ENCODE data around the gene E2F3. TPM values are rescaled to one million over a fixed set of nuclear protein-coding genes. Genes with fewer than 3 reads are reported as not detected.

Gene E2F3
- total RNA-seq, 2 donors from 2014 or later: 6.0 to 6.4 TPM

DNA sequence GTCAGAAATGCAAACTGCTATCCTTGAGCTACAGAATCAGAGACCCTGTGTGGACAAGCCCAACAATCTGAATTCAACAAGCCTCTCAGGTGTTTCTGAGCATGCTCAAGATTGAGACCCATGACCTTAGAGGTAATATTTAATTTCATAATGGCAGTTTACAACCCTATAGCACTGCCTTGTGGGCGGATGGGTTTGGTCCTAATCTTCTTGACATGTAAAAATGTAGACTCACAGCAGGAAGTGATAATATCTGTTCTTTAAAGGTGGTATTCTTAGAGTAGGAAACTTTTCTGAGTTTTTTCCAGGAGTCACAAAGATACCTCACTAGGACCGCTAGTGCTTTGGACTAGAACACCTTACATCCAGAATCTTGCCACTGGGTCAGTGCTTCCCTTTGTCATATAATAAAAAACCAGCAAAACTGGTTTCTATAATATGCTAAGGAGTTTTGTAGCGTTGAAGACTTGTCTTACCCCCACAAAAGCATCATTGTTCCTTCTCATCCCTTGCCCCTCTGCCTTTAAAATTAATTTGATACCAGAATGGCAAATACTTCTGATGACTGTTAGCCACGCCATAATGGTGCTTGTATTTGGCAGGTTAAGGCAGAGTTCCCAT lies 52.6 kb downstream of the E2F3 start:
- Histone ChIP-seq H3K4me1 (peaks cover 0 to 20% of the 10 kb centered on the region in 2 donors), H3K4me3 (no peak overlapping the region), H3K36me3 (no peaks in the 10 kb centered on the region), H3K9me3 (no peaks in the 10 kb centered on the region), H3K27me3 (no peaks in the 10 kb centered on the region), H3K27ac (no peak overlapping the region)
- no peak for DNase-seq (ENCODE audit: low spot score)
- no peak for TF ChIP-seq CTCF (IDR thresholded peaks at IDR 0.05)

GRCh38 chr6:20455251-20455940 lies 53.7 kb downstream of the E2F3 start:
- H3K4me1 ChIP-seq: peaks cover 0 to 20% of the 10 kb centered on the region in 2 donors
- H3K27me3 ChIP-seq: no peaks in the 10 kb centered on the region
- no peak overlapping the region for H3K27ac ChIP-seq
- H3K9me3 ChIP-seq: no peaks in the 10 kb centered on the region
- H3K4me3 ChIP-seq: no peak overlapping the region
- no peak for TF ChIP-seq CTCF (IDR thresholded peaks at IDR 0.05)
- DNase-seq (ENCODE audit: low spot score): no peak
- no peaks in the 10 kb centered on the region for H3K36me3 ChIP-seq

GRCh38 chr6:20458027-20458894 lies 56.6 kb downstream of the E2F3 start:
- H3K4me3 ChIP-seq: no peak overlapping the region

DNA sequence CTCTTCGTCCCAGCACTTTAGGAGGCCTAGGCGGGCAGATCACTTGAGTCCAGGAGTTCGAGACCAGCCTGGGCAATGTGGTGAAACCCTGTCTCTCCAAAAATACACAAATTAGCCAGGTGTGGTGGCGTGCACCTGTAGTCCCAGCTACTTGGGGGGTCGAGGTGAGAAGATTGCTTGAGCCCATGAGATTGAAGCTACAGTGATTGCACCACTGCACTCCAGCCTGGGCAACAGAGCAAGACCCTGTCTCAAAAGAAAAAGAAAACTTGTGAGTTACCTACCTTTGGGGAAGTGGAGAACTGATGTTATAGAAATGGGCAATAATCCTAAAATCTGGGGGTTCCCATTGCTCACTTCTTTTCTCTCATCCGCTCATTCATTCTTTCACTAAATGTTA lies 58.0 kb downstream of the E2F3 start:
- H3K4me1 ChIP-seq: peaks cover 0 to 17% of the 10 kb centered on the region in 2 donors
- TF ChIP-seq CTCF (IDR thresholded peaks at IDR 0.05): no peak

More at GRCh38 chr6:20458027-20458894, 56.6 kb downstream of the E2F3 start:
- Histone ChIP-seq H3K4me1 (peaks cover 0 to 20% of the 10 kb centered on the region in 2 donors), H3K36me3 (no peaks in the 10 kb centered on the region), H3K9me3 (no peaks in the 10 kb centered on the region), H3K27ac (no peak overlapping the region), H3K27me3 (no peaks in the 10 kb centered on the region)
- no peak for DNase-seq (ENCODE audit: low spot score)
- no peak for TF ChIP-seq CTCF (IDR thresholded peaks at IDR 0.05)

GRCh38 chr6:20461576-20461975 lies 59.9 kb downstream of the E2F3 start:
- no peaks in the 10 kb centered on the region for H3K27me3 ChIP-seq

More for the DNA sequence above, 58.0 kb downstream of the E2F3 start:
- no peak for DNase-seq (ENCODE audit: low spot score)
- Histone ChIP-seq H3K9me3 (no peaks in the 10 kb centered on the region), H3K36me3 (no peaks in the 10 kb centered on the region), H3K4me3 (no peak overlapping the region), H3K27me3 (no peaks in the 10 kb centered on the region), H3K27ac (no peak overlapping the region)

More at GRCh38 chr6:20461576-20461975, 59.9 kb downstream of the E2F3 start:
- no peaks in the 10 kb centered on the region for H3K36me3 ChIP-seq
- no peak overlapping the region for H3K4me3 ChIP-seq
- no peaks in the 10 kb centered on the region for H3K9me3 ChIP-seq
- no peak overlapping the region for H3K27ac ChIP-seq
- peaks cover 0 to 6% of the 10 kb centered on the region in 2 donors for H3K4me1 ChIP-seq
- DNase-seq (ENCODE audit: low spot score): no peak
- TF ChIP-seq CTCF (IDR thresholded peaks at IDR 0.05): no peak

Data from right atrium auricular region (tissue), 2 donors.